HG02981 (cell line): ENCODE results near the gene PBX3.

Experiments
- ATAC-seq: cut with Tn5 transposase; IDR thresholded peaks from one replicate; pipeline ENCODE4 v1.9.1; 2021; ENCODE audit warnings: mild to moderate bottlenecking, moderate library complexity; ENCODE audit not compliant: unreplicated experiment

PBX3 gene

DNA sequence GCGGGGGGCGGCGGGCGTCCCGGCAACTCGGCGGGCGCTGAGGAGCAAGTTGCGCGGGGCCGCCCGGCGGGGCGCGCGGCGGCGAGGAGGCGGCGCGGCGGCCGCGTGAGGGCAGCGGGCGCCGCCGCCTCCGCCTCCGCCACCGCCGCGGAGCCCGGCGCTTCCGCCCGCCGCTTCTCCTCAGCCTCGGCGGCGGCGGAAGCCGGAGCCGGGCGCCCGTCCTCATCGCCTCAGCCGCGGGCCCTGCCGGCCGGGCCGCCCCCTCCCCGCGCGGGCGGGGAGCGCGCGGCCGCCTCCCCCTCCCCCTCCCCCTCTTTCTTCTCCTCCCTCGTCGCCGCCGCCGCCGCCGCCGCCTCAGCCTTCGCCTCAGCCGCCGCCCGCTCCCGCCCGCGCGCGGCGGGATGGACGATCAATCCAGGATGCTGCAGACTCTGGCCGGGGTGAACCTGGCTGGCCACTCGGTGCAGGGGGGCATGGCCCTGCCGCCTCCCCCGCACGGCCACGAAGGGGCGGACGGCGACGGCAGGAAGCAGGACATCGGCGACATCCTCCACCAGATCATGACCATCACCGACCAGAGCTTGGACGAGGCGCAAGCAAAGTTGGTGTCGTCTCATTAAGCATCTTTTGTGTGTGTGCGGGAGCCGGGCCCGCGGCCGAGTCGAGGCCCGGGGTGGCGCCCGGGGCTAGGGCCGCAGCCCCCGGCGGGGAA, at the start of gene PBX3:
TSS of gene PBX3 (plus strand) at position 321 of the 712 bp plus-strand sequence.
- peak; percentile 17 for ATAC-seq

DNA sequence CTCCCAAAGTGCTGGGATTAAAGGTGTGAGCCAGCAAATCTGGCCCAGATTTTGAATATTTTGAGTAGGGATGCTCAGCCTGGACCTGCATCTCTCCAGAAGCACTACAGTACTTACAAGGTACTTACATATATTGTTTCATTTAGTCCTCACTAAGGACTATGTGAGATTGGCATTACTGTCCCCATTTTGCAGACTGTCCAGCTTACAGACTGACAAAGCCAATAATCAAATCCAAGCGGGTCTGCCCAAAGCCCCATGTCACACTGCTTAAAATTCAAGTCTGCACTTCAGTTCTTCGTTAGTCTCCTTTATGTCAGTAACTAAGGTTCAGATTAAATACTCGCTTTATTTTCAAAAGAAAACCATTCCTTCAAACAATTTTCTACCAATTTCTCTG, 47.3 kb upstream of the PBX3 start:
- ATAC-seq, result no peak

DNA sequence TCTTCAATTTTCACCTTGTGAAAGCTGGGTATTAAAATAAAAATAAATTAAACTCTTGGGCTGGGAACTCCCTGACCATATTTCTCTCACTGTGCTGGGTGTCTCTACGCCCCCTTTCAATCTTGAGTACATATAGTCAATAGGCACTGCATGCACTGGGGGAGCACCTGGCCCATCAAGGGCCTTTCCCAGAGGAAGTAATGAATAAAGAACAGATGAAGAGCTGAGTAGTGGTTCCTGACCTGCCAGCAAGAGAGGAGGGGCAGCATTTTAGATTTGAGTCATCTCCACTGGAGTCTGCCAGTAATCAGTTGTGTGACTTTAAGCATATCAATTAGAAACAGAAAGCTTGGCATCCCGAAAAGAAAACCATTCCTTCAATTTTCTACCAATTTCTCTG, 46.4 kb upstream of the PBX3 start:
- peak; percentile 92 for ATAC-seq

DNA sequence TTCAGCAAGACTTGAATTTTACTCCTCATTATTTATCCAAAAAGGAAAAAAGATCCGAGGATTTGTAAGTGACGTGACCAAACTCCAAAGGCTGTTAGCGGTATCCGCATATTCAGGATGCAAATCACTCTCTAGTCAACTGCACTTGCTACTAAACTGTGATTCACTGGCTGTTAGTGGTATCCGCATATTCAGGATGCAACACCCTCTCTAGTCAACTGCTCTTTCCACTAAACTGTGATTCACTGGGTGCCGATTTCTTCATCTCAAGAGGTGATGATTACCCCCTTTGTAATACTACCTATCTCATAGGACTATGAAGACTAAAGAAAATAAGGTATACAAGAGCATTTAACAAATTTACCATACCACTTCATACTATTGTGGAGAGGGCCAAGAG, 45.8 kb upstream of the PBX3 start:
- ATAC-seq, result no peak

DNA sequence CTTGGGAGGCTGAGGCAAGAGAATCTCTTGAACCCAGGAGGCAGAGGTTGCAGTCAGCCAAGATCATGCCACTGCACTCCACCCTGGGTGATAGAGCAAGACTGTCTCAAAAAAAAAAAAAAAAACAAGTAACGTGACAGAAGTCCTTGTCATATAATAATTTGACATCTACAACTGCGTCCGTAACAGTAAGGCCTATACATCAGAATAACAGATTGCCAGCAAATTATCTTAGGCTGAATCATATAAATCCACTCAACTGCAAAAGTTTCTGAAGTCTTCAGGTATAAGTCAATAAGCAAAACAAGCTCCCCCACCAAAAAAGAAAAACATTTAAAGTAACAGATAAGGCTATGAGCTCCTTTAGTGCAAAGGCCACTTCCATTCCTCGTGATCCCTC, 43.5 kb upstream of the PBX3 start:
- ATAC-seq, result no peak

DNA sequence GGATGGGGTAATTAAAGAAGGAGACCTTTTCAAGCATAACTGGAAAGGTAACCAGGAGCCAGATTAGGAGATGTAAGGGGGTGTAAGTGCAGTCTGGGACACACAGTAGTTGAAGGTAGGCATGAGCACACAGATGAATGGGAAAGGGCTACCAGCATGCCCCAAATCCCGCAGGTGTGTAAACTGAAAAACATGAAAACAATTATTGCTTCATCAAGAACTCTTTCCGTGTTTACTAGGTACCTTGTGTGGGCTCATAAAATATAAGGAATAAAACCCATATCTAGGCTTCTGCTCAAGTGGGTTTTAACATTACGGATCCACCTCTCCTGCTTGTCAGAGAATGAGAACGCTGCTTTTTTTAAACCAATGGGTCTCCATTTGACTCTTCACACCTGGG, 41.3 kb upstream of the PBX3 start:
- ATAC-seq, result no peak

DNA sequence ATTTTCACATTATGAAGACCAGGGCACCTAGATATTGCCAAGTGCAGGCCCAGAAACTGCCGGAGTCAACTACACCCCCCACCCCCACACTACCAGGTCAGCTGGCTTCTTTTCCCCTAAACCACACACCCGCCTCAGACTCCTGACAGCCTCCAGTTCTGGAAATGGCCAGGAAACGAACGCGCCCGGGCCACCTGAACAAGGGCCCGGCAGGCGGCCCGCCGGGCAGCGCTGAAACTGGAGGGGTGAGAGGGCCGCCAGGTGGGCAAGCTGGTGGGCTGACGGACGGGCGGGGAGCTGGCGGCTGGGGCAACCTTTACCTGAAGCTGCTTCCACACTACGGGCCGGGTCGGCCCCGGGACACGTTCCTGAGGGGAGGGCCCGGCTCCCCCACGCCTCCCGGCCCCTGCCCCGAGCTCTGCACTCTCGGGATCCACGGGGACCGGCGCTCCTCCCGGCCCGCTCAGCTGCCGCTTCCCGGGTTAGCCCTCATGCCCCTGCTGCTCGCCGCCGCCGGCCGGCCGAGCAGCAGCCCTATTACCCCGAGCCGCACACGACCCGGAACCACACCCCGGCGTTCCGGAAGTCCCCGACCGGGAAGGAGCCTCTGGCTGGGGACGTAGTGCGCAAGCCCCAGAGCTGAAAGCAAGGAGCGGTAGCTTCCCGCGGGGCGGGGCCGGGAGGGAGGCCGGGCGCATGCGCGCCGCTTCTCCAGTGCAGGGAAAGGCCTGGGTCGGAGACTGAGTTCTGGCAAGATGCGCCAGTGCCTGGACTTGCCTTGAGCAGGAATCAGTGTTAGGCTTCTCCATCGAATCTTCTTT, 40.3 kb upstream of the PBX3 start, which contains the start of gene MAPKAP1:
TSS of gene MAPKAP1 (minus strand) at position 558 of the 821 bp plus-strand sequence. CDS start 34,634 bp downstream, outside the sequence.
- peak; percentile 99 for ATAC-seq

DNA sequence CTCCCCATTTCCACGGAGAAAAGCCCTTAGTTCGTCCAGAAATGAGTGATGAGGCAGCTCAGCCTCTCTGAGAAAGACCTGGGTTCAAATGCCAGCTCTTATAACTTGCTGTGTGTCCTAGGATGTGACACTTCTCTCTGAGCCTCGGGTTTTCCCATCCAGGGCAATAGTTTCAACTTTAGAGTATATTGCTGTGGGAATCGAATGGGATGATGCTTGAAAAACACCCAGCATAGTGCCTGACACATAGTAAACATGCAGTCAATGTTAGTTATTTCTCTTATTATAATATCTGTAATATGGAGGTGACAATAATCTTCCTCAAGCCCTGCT, 39.7 kb upstream of the PBX3 start:
- ATAC-seq, result no peak

DNA sequence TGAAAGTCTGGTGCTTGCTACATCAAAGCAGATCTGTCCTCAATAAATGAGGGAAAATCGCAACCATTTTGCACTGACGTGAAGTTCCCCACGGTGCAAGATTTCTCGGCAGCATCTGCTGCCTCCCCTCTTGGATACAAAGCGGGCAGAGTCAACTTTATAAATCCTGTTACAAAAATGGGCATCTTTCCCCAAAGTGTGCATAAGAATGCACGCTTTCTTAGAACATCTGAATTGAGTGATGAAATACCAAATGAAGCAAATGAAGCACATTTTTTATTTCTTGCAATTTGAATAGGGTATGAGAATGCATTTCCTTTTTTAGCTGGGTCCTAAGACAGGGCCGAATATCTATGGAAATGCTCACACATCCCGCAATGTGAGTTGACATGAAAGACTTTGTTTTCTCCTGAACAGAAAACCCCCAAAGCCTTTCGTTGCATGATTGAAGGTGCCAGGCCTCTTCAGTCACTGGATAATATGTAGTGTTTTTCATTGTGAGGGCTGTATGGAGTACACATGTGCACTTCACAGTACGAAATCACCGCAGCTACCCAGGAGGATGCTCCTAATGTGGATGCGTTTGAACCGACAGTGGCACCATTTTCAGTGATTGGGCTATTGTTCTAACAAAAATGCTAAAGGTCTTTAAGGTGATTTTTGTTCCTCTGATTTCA, 20.6 kb upstream of the PBX3 start:
- no peak for ATAC-seq

DNA sequence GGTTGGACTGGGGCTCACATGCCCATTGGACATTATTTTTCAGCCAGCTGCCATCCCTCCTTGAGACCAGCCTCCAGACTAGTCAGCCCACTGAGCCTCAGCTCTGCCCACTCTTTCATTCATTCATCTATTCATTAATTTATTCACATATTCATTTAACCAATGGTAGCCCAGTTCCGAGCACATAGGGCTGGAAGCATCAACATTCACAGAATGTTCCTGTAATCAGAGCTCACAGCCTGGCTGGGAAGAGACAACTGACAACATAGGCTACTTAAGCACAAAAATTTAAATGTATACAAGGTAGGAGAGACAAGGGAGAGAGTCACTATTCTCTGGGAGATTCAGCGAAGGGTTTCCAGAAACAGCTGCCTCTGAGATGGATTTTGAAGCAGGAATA, 17.0 kb upstream of the PBX3 start:
- no peak for ATAC-seq

DNA sequence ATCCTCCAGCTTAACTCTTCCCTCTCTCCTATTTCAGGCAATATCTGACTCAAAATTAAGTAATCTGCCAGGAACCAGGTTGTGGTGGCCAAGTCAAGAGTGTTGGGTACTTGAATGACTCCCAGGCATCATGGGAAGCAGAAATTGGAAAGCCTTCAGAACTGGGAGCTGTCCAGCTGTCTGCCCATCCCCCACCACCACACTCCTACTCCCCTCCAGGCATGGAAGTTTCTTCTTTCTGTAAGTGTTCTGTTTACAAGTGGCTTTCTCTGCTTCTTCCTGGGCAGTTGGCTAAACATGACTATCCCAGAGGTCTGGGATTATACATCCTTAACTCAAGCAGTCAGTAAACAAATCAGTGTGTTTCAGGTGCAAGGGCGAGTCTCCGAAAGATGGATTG, 14.6 kb upstream of the PBX3 start:
- no peak for ATAC-seq

DNA sequence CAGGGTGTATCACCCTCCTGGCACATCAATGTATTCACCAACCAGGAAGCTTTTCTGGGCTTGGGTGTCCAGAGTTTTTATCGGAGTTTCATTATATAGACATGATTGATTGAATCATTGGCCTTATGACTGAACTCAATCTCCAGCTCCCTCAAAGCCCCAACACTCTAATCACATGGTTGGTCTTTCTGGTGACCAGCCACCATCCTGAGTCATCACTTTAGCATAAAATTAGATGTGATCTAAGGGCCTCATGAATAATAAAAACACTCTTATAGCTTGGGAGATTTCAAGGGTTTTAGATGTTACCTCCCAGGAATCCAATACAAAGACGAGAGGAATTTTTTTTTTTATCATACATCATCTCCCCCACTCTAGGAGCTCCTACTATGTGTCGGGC, 7.7 kb upstream of the PBX3 start:
- no peak for ATAC-seq

DNA sequence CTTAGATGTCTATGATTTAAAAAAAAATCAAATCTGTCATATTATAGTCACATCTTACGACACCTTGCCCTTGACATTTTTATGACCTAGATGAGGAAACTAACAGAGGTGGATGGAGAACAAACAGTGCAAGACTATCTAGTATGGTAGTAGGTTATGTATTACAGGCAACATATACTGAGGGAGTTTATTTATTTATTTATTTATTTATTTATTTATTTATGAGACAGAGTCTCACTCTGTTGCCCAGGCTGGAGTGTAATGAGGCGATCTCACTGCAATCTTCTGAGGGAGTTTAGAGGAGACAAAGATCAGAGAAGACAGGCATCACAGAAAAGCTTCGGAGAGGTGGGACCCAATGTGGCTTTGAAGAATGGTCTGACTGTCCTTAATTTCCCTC, 4.5 kb upstream of the PBX3 start:
- no peak for ATAC-seq

DNA sequence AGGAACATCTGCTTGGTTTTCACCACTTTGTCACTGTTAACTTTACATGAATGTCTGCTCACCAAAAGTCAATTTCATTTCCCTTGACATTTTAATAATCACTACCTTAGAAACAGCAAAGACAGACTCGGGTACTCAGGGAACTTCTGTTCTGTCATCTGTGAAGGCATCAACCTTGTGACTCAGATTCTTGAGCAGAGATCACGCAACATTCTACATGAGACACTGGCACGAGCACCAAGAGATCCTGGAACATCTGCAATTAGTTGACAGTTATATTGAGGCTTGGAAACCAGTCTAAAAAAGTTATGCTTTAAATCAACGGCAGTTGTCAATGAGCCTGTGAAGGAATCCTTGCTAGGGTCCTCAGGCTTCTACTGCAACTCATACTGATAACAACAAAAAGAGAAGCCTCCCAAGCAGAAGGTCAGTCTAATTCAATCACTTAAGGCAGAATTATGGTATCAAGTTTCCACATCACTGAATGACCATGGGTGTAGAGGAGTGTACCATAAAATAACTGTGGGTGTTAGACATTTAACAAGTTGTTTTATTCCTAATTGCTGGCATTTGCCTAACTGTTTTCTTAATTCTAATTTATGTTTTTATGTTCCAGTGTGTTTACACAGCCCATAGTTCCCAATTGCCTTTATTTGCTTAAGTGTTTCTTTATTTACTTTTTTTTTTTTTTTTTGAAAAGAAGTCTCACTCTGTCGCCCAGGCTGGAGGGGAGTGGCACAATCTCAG, 3.3 kb upstream of the PBX3 start:
- no peak for ATAC-seq

DNA sequence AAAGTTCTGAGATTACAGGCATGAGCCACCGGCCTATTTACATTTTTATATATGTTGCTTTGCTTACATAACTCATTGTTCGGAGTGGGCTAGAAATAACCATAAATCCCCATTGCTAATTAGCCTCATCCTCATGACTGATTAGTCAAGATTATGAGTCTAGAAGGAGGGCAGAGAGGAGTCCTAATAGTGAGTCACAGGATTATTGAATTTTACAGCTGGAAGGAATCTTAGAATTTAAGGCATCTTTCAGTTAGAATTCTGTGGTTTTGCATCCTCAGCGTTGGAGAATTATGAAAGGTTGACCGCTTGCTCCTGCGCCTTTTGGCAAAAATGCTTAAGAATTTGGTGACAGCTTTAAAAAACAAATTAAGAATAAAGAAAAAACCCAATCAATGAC, 2.6 kb upstream of the PBX3 start:
- ATAC-seq, result no peak

DNA sequence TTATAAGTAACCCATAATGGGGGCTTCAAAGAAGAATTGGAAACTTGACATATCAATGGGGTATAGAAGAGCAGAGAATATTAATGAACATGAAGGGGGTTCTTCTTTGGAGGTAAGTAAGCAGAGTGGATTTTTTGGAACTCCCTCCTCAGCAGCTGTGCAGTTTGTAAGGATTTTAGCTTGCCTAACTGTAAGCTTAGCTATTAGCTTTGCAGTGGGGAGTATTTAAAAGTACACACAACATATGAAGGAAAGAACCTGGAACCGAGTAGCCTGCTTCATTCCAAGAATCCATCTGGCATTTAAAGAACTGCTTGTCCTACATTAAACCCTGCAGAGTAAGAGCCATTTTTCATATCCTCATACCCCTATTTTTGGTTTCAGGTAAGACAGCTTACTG, 2.2 kb upstream of the PBX3 start:
- ATAC-seq, result no peak

DNA sequence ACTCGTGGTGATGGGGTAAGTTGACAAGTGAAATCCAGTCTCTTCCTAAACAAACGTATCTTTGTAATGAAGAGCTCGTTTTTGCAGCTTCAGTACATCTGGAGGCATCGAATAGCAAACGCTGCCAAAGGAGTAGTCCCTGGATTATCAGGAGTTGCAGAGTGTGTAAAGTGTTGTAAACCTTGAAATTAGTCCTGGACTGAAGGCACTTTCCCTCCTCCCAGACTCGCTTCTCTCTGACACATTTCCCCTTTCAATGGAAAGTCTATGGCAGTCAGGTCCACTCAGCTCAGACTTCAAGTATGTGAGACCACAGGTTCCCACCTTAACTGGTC, 1.5 kb upstream of the PBX3 start:
- ATAC-seq, result no peak

DNA sequence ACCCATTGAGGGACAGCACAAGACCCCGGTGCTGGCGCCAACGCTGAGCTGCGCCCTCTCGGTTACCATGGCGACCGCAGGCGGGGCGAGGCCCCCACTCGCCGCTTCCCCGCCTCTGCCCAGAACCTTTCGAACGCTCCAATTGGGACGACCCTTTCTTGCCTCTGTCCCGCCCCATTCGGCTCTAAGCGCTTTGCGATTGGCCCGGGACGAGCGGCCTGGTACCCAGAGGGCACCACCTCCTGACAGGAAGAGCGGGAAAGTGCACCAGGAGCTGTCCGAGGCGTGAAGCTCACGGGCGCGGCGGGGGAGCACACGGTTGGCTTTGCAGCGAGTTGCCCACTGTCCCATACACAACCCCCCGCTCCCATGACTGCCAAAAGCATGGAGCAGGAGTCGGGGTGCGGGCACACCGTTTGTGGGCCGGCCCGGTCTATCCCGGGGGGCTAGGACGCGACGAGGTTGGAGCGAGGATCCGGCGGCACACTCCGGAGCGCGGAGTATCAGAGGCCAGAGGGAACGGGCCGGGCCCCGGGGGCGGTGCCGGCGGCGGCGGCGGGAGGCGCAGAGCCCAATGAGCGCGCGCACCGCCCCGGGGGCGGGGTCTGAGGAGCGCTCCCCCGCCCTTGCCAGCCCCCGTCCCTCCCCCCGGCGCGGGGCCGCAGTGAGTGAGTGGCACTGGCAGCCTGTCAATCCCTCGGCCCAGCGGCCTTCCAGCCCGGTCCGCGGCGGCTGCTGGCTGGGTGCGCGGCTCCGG, 978 bp upstream of the PBX3 start:
- peak; percentile 62 for ATAC-seq

DNA sequence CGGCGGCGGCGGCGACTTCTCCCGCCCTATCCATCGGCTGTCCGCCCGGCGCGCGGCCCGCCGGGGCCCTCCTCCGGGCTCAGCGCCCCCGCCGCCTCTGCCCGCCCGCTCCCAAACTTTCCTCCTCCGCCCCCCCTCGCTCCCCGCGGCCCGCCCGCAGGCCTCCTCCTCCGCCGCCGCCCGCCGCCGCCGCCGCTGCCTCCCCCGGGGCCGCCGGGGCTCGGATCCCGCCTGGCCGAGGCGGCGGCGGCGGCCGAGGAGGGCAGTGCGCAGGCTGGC, 460 bp upstream of the PBX3 start:
- ATAC-seq, result no peak

DNA sequence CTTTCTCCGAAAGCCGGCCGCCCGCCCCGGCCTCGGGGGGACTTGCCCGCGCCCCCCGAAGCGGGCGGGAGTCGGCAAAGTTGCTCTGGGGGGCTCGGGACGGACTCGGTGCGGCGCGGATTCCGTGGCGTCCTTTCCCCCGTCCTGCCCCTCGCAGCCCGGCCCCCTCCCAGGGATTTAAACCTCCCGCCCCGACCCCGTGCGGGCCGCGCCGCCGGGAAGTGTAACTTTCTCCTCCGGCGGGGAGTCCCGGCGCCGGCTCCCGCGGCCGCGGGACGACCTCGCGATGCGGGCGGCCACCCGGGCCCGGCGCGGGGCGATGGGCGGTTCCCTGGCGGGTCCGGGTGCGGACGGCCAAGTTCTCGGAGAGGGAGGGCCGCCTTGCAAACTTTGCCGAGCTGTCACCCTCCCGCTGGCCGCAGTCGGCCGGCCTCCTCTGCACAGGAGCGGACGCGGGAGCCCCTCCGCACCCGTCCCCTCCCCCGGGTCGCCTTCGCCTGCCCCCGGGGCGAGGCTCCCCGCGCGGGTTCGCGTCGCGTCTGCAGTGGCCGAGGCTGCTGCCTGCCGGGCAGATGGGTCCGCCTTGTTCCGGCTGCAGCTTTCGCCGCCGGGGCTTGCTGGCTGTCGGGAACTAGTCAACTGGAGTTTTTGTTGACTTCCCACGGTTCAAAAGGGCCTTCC, 732 bp downstream of the PBX3 start:
- ATAC-seq, result no peak
